Measurements from ENCODE around the gene RASGRF1. TPM values are rescaled to one million over a fixed set of nuclear protein-coding genes. Genes with fewer than 3 reads are reported as not detected.

The RASGRF1 gene
- polyA plus RNA-seq, 3 donors = 0.11 TPM; not detected in 2

GRCh38 chr15:78960308-78960707, 130.3 kb downstream of the RASGRF1 start:
- intact Hi-C loops (cut with micrococcal nuclease) = no loop called here

GRCh38 chr15:78959360-78959759, 131.2 kb downstream of the RASGRF1 start:
- no peaks in the 10 kb centered on the region for H4K20me1 ChIP-seq (ENCODE audit: insufficient read depth, low read length)
- H3K36me3 ChIP-seq (replicated peaks in 1 of 2; ENCODE audit: control insufficient read depth in 1 of 2, insufficient read depth in 2 of 2, low read length in 2 of 2) = no peaks in the 10 kb centered on the region
- H3K4me3 ChIP-seq (replicated peaks in 1 of 3; ENCODE audit: low read depth in 2 of 3, low read length in 3 of 3) = no peak overlapping the region
- Mint-ChIP-seq H3K4me3 (no peak overlapping the region), H3K27me3 (ENCODE audit: low read depth in 3 of 3) (peaks cover 4 to 10% (median 9%) of the 10 kb centered on the region in 3 donors), H3K27ac (no peak overlapping the region), H3K36me3 (peaks cover 0 to 1% of the 10 kb centered on the region in 2 donors), H3K9me3 (peaks cover 0 to 3% (median 0%) of the 10 kb centered on the region in 7 donors), H3K4me1 (no peaks in the 10 kb centered on the region)
- intact Hi-C loops (cut with micrococcal nuclease) = no loop called here
- H3K4me2 ChIP-seq (replicated peaks; ENCODE audit: extremely low read depth, low read length, poor library complexity, severe bottlenecking) = no peak overlapping the region
- TF ChIP-seq CTCF (IDR thresholded peaks at IDR 0.05) = no peak
- 98% methylated on average over 9 of the region's 10 CpGs for whole genome bisulfite sequencing (ENCODE audit: insufficient coverage)
- H3K9ac ChIP-seq (ENCODE audit: insufficient read depth, low read length, poor library complexity, severe bottlenecking) = no peak overlapping the region
- DNase-seq = no peak
- no peaks in the 10 kb centered on the region for H3K27me3 ChIP-seq (ENCODE audit: control insufficient read depth in 2 of 2, insufficient read depth in 2 of 2, low read length in 2 of 2)
- H2AFZ ChIP-seq (ENCODE audit: insufficient read depth, low read depth, low read length, poor library complexity, severe bottlenecking) = no peak overlapping the region
- no peak overlapping the region for H3K27ac ChIP-seq (ENCODE audit: low read depth in 1 of 2, low read length in 2 of 2)
- no peaks in the 10 kb centered on the region for H3K4me1 ChIP-seq (ENCODE audit: control insufficient read depth in 1 of 2, insufficient read depth in 2 of 2, low read length in 2 of 2)
- no peaks in the 10 kb centered on the region for H3K79me2 ChIP-seq (ENCODE audit: insufficient read depth, low read length)
- no peaks in the 10 kb centered on the region for H3K9me3 ChIP-seq (replicated peaks in 1 of 2; ENCODE audit: control insufficient read depth in 1 of 2, insufficient read depth in 1 of 2, low read length in 2 of 2)

More at GRCh38 chr15:78960308-78960707, 130.3 kb downstream of the RASGRF1 start:
- no peaks in the 10 kb centered on the region for H4K20me1 ChIP-seq (ENCODE audit: insufficient read depth, low read length)
- H3K27me3 ChIP-seq (ENCODE audit: control insufficient read depth in 2 of 2, insufficient read depth in 2 of 2, low read length in 2 of 2) = no peaks in the 10 kb centered on the region
- peaks cover 0 to 1% of the 10 kb centered on the region in 2 donors for H3K36me3 Mint-ChIP-seq
- H3K4me1 Mint-ChIP-seq = no peaks in the 10 kb centered on the region
- TF ChIP-seq CTCF (IDR thresholded peaks at IDR 0.05) = no peak
- H3K9me3 Mint-ChIP-seq = peaks cover 0 to 3% (median 0%) of the 10 kb centered on the region in 7 donors
- H3K9ac ChIP-seq (ENCODE audit: insufficient read depth, low read length, poor library complexity, severe bottlenecking) = no peak overlapping the region
- H3K79me2 ChIP-seq (ENCODE audit: insufficient read depth, low read length) = no peaks in the 10 kb centered on the region
- no peak overlapping the region for H3K27ac ChIP-seq (ENCODE audit: low read depth in 1 of 2, low read length in 2 of 2)
- H3K4me3 ChIP-seq (replicated peaks in 1 of 3; ENCODE audit: low read depth in 2 of 3, low read length in 3 of 3) = no peak overlapping the region
- H3K4me2 ChIP-seq (replicated peaks; ENCODE audit: extremely low read depth, low read length, poor library complexity, severe bottlenecking) = no peak overlapping the region
- H3K4me1 ChIP-seq (ENCODE audit: control insufficient read depth in 1 of 2, insufficient read depth in 2 of 2, low read length in 2 of 2) = no peaks in the 10 kb centered on the region
- no peak overlapping the region for H2AFZ ChIP-seq (ENCODE audit: insufficient read depth, low read depth, low read length, poor library complexity, severe bottlenecking)
- H3K27me3 Mint-ChIP-seq (ENCODE audit: low read depth in 3 of 3) = peaks cover 4 to 9% (median 8%) of the 10 kb centered on the region in 3 donors
- H3K27ac Mint-ChIP-seq = no peak overlapping the region
- H3K9me3 ChIP-seq (replicated peaks in 1 of 2; ENCODE audit: control insufficient read depth in 1 of 2, insufficient read depth in 1 of 2, low read length in 2 of 2) = no peaks in the 10 kb centered on the region
- H3K36me3 ChIP-seq (replicated peaks in 1 of 2; ENCODE audit: control insufficient read depth in 1 of 2, insufficient read depth in 2 of 2, low read length in 2 of 2) = no peaks in the 10 kb centered on the region
- 91% methylated on average over 6 of the region's 6 CpGs for WGBS (ENCODE audit: insufficient coverage)
- DNase-seq = no peak
- no peak overlapping the region for H3K4me3 Mint-ChIP-seq
